ENCODE measurements around the gene WDR86. TPM values are rescaled to one million over a fixed set of nuclear protein-coding genes. Genes with fewer than 3 reads are reported as not detected.

WDR86 gene
- total and polyA plus RNA-seq, 2 experiments from 2014 or later: 9.1 to 59.1 TPM

- TF ChIP-seq, protein P1, sequence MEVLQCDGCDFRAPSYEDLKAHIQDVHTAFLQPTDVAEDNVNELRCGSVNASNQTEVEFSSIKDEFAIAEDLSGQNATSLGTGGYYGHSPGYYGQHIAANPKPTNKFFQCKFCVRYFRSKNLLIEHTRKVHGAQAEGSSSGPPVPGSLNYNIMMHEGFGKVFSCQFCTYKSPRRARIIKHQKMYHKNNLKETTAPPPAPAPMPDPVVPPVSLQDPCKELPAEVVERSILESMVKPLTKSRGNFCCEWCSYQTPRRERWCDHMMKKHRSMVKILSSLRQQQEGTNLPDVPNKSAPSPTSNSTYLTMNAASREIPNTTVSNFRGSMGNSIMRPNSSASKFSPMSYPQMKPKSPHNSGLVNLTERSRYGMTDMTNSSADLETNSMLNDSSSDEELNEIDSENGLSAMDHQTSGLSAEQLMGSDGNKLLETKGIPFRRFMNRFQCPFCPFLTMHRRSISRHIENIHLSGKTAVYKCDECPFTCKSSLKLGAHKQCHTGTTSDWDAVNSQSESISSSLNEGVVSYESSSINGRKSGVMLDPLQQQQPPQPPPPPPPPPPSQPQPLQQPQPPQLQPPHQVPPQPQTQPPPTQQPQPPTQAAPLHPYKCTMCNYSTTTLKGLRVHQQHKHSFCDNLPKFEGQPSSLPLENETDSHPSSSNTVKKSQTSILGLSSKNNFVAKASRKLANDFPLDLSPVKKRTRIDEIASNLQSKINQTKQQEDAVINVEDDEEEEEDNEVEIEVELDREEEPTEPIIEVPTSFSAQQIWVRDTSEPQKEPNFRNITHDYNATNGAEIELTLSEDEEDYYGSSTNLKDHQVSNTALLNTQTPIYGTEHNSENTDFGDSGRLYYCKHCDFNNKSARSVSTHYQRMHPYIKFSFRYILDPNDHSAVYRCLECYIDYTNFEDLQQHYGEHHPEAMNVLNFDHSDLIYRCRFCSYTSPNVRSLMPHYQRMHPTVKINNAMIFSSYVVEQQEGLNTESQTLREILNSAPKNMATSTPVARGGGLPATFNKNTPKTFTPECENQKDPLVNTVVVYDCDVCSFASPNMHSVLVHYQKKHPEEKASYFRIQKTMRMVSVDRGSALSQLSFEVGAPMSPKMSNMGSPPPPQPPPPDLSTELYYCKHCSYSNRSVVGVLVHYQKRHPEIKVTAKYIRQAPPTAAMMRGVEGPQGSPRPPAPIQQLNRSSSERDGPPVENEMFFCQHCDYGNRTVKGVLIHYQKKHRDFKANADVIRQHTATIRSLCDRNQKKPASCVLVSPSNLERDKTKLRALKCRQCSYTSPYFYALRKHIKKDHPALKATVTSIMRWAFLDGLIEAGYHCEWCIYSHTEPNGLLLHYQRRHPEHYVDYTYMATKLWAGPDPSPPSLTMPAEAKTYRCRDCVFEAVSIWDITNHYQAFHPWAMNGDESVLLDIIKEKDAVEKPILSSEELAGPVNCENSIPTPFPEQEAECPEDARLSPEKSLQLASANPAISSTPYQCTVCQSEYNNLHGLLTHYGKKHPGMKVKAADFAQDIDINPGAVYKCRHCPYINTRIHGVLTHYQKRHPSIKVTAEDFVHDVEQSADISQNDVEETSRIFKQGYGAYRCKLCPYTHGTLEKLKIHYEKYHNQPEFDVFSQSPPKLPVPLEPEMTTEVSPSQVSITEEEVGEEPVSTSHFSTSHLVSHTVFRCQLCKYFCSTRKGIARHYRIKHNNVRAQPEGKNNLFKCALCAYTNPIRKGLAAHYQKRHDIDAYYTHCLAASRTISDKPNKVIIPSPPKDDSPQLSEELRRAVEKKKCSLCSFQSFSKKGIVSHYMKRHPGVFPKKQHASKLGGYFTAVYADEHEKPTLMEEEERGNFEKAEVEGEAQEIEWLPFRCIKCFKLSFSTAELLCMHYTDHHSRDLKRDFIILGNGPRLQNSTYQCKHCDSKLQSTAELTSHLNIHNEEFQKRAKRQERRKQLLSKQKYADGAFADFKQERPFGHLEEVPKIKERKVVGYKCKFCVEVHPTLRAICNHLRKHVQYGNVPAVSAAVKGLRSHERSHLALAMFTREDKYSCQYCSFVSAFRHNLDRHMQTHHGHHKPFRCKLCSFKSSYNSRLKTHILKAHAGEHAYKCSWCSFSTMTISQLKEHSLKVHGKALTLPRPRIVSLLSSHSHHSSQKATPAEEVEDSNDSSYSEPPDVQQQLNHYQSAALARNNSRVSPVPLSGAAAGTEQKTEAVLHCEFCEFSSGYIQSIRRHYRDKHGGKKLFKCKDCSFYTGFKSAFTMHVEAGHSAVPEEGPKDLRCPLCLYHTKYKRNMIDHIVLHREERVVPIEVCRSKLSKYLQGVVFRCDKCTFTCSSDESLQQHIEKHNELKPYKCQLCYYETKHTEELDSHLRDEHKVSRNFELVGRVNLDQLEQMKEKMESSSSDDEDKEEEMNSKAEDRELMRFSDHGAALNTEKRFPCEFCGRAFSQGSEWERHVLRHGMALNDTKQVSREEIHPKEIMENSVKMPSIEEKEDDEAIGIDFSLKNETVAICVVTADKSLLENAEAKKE (CRISPR knock-in tag; IDR thresholded peaks at IDR 0.05): no peak
- no peak for TF ChIP-seq EZH2phosphoT487 (IDR thresholded peaks at IDR 0.05; ENCODE audit: unreplicated experiment)
- TF ChIP-seq NANOG (IDR thresholded peaks at IDR 0.05; ENCODE audit: borderline replicate concordance): no peak
- TF ChIP-seq ETS1 (IDR thresholded peaks at IDR 0.05): no peak
- no peak for TF ChIP-seq ZNF331 (CRISPR knock-in tag; IDR thresholded peaks at IDR 0.05; ENCODE audit: low read depth)
- TF ChIP-seq STAT1 (IDR thresholded peaks at IDR 0.05; ENCODE audit: unreplicated experiment): no peak
- TF ChIP-seq CREB1 (CRISPR knock-in tag; IDR thresholded peaks at IDR 0.05; ENCODE audit: low read depth): no peak
- TF ChIP-seq POLR2AphosphoS5 (IDR thresholded peaks at IDR 0.05; ENCODE audit: low read depth): no peak
- TF ChIP-seq EZH2 (IDR thresholded peaks at IDR 0.05; ENCODE audit: low read depth, unreplicated experiment): no peak
Measured at GRCh38 chr7:151446412-151446811, 36.6 kb upstream of the WDR86 start (continued).

GRCh38 chr7:151444632-151445031 is 34.8 kb upstream of the WDR86 start:
- H3K36me3 ChIP-seq (ENCODE audit: insufficient read depth): no peaks in the 10 kb centered on the region
- no peak overlapping the region for H3K4me3 Mint-ChIP-seq
- H3K4me1 Mint-ChIP-seq: peaks cover 21% of the 10 kb centered on the region
- H3K27ac ChIP-seq (ENCODE audit: low read depth): no peak overlapping the region
- no peaks in the 10 kb centered on the region for H4K20me1 ChIP-seq (replicated peaks; ENCODE audit: insufficient read depth)
- no peaks in the 10 kb centered on the region for H3K9me3 Mint-ChIP-seq
- TF ChIP-seq ZNF114 (CRISPR knock-in tag; IDR thresholded peaks at IDR 0.05) (no peak), NANOG (IDR thresholded peaks at IDR 0.05; ENCODE audit: borderline replicate concordance) (no peak), ETS1 (IDR thresholded peaks at IDR 0.05) (no peak), POLR2AphosphoS5 (IDR thresholded peaks at IDR 0.05; ENCODE audit: low read depth) (no peak), JUNB (IDR thresholded peaks at IDR 0.05; ENCODE audit: unreplicated experiment) (no peak)
- ATAC-seq (no peak), DNase-seq (ENCODE audit: low spot score) (no peak)
- H3K36me3 Mint-ChIP-seq (ENCODE audit: low read depth): no peaks in the 10 kb centered on the region; the same call in 2 of the 3 replicates
- no peak overlapping the region for H2AFZ ChIP-seq
- peaks cover 12% of the 10 kb centered on the region for H3K27me3 ChIP-seq (ENCODE audit: insufficient read depth)
- no peaks in the 10 kb centered on the region for H3K9me2 ChIP-seq (ENCODE audit: insufficient read depth)
- H3K27me3 Mint-ChIP-seq (ENCODE audit: insufficient read depth, low read depth, poor library complexity): peaks cover 10% of the 10 kb centered on the region
- peaks cover 15% of the 10 kb centered on the region for H3K4me1 ChIP-seq (ENCODE audit: insufficient read depth)
- no peak overlapping the region for H3K27ac Mint-ChIP-seq
- no peaks in the 10 kb centered on the region for H3F3A ChIP-seq (replicated peaks; ENCODE audit: low read depth)
- no peaks in the 10 kb centered on the region for H3K79me2 ChIP-seq (replicated peaks; ENCODE audit: insufficient read depth)
- no peak overlapping the region for H3K4me3 ChIP-seq
- no peak overlapping the region for H3K4me2 ChIP-seq

All from GM23338 (cell line).